ENCODE data around the gene UBE2D2.

The UBE2D2 gene

GRCh38 chr5:139660923-139661814, 100.0 kb downstream of the UBE2D2 start:
- DNase-seq (ENCODE audit: low read depth): peak; percentile 76

- no peak for DNase-seq (ENCODE audit: low read depth)
These were observed 101.5 kb downstream of the UBE2D2 start for GRCh38 chr5:139662617-139663016.

- no peak for DNase-seq (ENCODE audit: low read depth)
These were observed 102.3 kb downstream of the UBE2D2 start for GRCh38 chr5:139663207-139664085.

- no peak for DNase-seq (ENCODE audit: low read depth)
These were observed 103.1 kb downstream of the UBE2D2 start for GRCh38 chr5:139664086-139664693.

DNA sequence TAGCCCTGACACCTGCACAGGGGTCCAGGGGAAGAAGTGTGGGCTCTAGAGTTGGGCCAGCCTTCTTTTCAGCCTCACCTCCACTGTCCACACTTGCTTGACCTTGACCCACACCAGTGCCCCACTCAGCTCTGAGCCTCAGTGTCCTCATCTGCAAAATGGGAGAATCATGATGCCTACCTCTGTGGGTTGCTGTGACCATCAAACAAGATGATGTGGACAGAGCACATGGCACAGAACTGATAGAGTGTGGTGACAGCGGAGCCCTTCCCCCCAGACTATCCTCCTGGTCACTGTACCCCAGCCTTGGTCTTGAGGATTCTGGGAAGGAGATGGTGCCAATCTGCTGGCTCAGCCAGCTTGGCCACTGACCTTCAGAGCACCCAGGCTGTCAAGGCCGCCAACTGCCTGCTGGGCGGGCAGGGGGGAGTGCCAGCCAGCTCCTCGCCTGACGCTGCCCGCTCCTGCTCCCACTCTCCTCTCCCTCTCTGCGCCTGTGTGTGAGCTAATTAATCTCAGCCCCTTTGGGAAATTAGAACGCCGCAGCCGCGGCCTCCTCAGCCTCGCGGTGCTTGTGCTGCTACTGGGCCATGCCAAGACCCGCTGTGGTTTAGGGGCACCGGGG, 103.7 kb downstream of the UBE2D2 start:
- DNase-seq (ENCODE audit: low read depth): no peak

GRCh38 chr5:139665626-139666025, 104.5 kb downstream of the UBE2D2 start:
- no peak for DNase-seq (ENCODE audit: low read depth)

DNA sequence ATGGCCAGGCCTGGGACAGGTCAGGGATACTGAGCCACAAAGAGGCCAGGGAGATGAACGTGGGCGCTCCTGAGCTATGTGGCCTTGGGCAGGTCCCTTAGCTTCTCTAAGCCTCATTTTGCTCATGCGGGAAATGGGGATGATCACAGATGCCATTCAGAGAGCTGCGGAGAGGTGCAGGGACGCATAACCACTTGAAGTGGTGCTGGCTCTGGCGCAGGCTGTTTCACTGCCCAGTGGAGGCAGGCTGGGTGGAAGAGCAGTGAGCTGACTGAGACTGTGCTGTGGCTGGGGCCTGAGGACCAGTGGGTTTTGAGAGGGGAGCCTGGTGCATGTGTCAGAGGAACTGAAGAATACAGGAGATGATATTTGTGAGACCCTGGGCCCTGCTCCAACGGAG, 105.4 kb downstream of the UBE2D2 start:
- no peak for DNase-seq (ENCODE audit: low read depth)

DNA sequence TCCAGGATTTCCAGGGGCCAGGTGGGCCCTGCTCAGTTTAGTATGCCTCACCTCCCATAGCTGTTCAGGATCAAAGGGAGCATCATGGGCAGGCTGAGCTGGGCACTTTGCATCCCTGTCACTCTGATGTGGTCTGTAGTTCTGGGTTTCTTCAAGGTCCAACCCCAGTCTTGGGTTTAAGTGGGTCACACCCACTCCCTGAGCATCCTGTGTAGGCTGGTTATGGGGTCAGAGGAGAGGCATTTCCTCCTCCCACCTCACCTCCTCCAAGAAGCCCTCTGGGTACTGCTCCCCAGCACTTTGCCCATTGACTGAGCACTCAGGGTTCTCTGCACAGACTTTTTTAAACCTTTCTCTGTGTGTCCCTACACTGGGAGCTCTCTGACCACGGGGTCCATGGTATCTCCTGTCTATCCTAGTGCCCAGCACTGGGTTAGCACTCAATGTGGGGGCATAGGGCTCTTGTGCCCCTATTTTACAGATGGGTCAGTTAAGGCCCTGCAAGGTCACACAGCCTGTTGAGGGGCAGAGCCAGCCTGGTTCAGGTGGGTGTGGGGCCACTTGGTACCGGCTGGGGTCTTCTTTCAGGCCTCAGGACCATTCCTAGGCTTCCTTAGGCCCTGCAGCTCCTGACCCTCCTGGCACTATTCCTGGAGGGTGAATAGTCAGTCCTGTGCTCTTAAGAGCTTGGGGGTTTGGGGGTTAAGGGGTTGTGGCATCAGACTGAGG, 106.0 kb downstream of the UBE2D2 start:
- DNase-seq (ENCODE audit: low read depth): no peak

GRCh38 chr5:139667730-139668063, 106.6 kb downstream of the UBE2D2 start:
- DNase-seq (ENCODE audit: low read depth): no peak

DNA sequence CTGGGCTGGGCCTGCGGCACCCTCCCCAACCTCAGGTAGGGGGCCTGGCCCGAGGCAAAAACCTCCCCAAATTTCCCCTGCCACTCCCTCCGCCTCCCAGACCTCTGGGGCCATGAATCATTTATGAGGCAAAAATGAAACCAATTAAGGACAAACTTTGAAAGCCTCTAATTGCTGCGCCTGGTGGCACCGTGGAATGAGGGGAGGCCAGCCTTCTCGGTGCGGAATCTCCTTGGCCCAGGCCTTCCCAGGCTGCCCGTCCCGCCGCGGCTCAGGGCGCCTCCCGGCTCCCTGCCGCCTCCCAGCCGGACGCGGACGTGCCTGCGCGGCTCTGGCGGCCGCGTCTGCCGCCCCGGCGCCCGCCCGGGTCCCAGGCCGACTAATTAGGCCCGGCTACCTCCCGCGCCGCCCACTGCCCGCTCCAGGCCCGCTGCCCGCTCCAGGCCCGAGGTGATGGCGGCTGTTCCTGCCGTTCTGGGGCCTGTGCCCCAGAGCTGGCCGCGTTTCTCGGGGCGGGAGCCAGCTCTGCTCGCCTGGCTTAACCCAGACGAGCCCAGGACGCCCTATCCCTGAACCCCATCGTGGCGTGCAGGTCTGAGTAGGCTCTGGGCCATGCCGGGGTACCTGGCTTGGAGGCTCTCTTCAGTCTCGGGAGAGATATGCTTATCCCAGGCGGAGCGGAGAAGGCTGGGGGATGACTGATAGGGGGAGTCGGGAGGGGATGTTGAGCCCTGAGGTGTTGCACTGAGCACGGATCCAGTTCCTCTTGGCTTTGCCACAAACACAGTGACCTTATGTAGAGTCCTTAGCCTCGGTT, 107.1 kb downstream of the UBE2D2 start:
- no peak for DNase-seq (ENCODE audit: low read depth)

DNA sequence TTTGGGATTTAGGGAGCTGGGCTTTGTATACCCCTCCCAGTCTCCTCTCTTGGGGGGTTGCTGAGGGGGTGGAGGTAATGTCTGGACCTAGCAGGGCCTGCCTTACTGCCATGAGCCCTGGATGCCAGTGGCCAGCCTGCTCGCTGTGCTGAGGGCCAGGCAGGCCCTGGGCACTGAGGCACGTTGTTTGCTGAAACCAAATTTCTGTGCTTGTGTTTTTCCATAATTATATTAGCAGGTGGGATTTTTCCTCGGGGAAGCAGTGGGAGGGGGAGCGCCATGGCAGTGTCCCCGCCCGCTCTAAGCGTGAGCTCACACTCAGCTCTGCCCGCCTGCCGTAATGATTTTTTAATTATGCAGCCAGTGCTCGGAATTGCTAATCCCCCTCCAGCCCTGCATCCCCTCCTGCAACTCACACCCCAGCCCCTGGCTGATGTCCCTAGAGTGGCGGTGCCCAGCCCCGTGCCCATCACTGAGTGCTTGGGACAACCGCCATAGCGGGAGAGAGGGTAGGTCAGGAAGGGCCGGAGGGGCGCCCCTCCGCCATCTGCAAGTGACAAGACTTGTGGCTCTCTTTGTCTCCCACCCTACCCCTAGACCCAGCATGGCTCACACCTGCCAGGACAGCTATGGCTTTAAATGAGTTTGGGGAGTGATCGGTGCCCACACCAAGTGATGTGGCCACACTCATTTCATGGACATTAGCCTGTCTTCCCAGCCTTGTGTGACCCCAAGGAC, 108.0 kb downstream of the UBE2D2 start:
- DNase-seq (ENCODE audit: low read depth): no peak

DNA sequence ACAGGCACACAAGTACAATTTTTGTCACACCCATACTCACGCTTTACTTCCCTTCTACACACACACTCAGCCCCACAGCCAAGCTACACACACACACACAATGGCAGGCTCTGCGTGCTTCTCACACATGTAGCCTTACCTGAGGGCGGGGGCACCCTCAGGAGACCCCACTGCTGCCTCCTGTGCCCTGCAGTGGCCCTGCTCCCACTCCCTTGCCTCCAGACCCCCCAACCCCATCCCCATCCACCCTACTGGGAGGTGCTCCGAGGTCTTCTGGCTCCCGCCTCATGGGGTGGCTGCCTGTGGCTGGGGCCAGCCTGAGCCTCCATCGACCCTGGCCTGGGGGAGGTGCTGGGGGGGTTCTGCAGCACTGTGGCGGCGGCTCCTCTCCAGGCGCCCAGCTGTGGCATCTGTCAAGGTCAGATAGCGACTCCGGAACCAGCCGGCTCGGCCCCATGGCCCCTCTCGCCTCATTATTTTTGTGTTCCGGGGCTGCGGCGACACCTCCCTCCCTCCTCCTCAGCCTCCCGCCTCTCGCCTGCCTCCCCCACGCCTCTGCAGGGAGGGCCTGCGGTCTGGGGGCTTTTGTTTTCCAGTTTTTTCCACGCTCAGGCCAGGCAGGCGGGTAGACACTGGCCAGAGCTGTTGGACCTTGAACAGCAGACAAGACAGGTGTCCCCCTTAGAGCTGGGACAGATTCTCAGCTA, 108.7 kb downstream of the UBE2D2 start:
- no peak for DNase-seq (ENCODE audit: low read depth)

DNA sequence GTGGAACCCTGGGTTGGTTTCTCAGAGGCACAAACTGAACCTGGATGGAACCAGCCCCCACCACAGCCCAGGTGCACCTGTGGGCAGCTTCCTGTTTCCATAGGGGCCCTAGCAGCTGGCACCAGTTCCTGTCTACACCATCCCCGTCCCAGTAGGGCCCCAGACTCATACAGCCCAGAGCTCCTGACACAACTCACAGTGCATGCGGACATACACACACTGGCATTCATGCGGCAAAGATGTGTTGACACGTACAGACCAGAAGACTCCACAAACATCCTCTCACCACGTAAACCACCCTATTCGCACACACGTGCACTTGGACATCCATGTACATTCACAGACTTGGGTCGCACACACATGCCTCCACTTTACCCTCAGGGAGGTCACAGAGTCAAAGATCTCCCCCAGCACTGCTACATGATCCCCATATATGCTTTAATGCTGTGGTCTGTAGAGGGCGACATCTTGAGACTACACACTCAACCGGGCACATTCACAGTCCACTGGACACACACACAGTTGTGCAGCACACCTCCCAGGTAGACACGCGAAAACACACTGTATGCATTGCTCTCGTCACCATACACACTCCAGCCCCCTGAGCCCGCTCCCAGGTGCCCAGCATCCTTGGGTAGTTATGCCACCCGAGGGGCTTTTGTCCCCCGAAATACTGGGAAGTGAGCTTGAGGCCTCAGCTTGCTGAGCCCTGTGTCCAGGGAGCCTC, 109.4 kb downstream of the UBE2D2 start:
- DNase-seq (ENCODE audit: low read depth): no peak

GRCh38 chr5:139671096-139671841, 110.1 kb downstream of the UBE2D2 start:
- DNase-seq (ENCODE audit: low read depth): no peak

DNA sequence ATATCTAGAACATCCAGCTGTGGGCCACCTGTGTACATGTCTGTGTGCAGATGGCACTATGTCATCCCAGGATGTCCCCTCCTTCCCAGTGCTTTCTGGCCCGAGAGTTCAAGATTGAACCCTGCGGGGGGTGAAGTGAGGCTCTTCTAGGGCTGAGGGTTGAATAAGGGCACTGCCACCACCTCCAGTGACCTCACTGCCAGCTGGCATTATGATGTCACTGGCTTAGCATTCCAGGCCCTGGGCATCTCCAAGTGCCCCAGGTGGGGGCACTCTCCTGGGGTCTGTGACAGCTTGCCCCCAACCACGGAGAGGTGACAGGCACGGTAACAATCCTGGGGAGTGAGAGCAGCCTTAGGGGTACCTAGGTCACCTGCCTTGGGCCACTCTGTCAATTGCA, 114.1 kb downstream of the UBE2D2 start:
- no peak for DNase-seq (ENCODE audit: low read depth)

GRCh38 chr5:139675825-139676224, 114.7 kb downstream of the UBE2D2 start:
- DNase-seq (ENCODE audit: low read depth): no peak

DNA sequence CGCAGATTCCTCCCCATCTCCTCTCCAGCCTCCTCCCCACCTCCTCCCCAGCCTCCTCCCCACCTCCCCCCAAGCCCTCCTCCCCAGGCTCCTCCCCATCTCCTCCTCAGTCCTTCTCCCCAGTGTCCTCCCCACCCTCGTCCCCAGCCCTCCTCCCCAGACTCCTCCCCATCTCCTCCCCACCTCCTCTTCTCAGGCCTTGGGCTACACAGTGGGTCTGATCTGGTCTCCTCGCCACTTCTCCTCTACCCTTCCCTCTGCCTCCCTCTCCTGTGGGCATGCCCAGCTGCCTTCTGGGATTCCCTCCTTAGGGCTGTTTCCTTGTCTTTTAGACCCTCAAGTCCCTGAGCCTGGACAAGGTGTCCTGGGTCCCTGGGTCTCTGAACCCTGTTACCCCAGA, 115.3 kb downstream of the UBE2D2 start:
- no peak for DNase-seq (ENCODE audit: low read depth)

Data from fibroblast of the conjunctiva (primary cell).